NCI-H187 (cell line): Measurements from ENCODE around the gene TRAF7.
A peak's percentile ranks its signal among the peaks of the same experiment; 100 is the strongest.

ENCODE experiments used
- DNase-seq, 2 experiments: peaks; one replicate each; lab custom pipeline; 2025; lab: John Stamatoyannopoulos, UW

TRAF7 gene

DNA sequence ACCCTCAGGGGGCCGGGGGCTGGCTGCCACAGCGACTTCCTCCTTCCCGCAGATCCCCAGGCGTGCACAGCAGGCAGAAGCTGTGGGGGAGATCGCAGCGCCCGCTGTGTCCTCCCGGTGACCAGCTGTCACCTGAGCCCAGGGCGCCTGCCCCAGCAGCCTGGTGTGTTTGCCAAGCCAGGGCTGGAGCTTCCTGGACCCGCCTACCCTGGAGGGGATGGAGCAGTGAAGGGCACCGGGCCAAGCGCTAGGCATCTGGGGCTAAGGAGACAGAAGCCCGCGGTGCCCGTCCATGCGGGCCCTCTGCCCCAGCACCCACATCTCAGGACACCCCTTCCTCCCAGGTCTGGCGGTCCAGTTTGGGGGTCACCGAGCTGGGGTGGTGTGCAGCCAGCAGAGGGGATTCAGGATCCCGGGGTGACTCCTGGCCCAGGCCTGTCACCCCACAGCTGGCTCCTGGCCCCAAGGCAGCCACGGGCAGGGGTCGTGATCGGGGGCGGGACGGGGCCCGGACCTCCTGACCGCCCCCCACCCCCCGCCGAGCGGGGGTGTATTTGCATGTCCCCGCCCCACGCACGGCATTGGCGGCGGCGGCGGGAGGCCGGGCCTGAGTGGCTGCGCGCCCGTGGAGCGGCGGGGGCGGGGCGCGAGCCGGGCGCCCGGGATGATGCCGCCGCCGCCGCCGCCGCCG lies 7.5 kb upstream of the TRAF7 start, which contains the start of gene RAB26:
RAB26 (plus strand) TSS at position 645 of the 691 bp plus-strand sequence. CDS start 159 bp downstream, outside the sequence.
- DNase-seq = peak; percentile 49 to 69

DNA sequence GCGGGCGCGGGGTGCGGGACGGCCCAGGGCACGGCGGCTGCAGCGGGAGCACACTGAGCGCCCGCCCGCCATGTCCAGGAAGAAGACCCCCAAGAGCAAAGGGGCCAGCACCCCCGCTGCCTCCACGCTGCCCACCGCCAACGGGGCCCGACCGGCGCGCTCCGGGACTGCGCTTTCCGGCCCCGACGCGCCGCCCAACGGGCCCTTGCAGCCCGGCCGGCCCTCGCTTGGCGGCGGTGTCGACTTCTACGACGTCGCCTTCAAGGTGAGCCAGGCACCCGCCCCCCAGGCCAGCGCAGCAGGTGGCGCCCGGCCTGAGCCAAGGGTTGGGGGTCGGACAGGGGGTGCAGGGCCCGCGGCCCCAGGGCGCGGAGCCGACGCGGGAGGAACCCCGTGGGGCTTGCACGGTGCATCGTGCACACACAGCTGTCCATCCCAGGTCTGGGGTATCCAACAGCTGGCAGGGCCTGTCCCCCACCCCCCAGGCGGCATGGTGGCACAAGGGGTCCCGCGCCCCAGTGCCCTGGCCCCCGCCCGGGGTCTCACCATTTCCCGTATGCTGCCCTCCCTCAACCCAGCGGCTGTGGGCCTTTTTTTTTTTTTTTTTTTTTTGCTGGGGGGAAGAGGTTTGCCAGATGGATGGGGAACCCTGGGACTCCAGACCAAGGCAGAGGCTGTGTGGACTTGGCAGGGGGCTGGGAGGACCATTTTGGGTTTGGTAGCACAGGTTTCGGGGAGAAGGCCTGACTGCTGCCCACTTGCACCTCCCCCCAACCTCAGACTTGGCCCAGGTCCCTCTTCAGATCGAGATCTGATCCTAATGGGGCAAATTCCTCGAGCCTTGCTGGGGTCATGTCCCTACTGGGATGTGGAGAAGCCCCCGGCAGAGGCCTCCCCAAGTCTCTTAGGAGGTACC lies 6.6 kb upstream of the TRAF7 start:
- no peak for DNase-seq

DNA sequence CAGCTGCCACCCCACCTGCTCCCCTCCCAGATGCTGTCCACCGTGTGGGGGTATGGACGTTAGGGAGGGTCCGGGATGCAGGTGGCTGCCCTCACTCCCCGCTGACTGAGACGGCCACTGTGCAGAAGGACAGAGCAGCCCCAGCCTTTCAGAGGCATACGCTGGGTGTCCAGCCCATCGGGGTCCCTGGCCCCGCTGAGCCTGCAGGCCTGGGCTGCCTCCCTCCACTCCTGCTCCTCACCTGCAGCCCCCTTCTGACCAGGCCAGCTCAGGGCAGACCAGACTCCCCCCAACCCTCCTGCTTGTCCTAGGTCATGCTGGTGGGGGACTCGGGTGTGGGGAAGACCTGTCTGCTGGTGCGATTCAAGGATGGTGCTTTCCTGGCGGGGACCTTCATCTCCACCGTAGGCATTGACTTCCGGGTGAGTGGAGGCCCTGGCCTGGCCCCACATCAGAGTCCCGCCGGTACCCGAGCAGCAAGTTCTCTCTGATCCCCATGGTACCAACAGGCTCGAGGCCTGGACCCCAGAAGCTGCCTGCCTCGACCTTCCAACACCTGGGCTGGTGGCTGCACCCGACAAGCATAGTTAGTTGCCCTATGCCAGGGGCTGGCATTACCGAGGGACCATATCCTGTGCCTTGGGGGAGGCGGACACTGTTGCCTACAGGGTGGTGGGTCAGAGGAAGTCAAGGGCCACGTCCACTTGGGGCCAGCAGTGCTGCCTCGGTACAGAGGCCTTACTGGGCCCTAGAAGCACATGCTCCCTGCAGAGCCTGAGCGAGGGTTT lies 5.8 kb upstream of the TRAF7 start:
- DNase-seq = no peak

DNA sequence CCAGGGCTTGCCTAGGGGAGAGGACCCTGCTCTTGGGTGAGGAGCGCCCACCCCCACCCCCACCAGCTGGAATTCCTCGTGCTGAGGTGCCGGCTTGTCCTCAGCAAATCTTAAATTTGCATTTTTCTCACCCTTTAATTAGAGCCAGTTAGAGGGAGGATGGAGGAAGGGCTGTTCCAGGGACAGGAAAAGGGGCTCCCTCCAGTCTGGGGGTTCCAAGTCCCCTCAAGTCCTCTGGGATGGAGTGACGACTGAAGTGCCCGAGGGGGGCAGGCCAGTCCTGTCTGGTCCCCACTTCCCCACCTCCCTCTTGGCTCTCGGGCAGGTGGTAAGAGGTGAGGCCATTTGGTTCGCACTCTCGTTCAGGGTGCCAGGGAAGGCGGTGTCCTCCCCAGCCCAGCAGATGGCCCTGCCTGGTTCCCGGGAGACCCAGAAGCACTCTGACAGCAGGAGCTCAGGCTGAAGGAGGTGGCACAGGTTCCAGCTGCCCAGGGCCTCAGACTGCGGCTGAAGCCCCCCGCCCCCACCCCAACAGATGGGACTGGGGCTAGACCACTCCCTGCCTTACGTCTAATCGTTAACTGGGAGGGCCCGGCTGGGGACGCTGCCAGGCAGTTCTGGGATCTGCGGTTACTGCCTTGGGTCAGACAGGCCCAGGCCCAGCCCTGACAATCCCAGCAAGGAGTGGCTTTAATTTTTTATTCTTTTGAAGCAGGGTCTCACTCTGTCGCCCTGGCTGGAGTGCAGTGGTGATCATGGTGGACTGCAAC lies 5.0 kb upstream of the TRAF7 start:
- DNase-seq = no peak

DNA sequence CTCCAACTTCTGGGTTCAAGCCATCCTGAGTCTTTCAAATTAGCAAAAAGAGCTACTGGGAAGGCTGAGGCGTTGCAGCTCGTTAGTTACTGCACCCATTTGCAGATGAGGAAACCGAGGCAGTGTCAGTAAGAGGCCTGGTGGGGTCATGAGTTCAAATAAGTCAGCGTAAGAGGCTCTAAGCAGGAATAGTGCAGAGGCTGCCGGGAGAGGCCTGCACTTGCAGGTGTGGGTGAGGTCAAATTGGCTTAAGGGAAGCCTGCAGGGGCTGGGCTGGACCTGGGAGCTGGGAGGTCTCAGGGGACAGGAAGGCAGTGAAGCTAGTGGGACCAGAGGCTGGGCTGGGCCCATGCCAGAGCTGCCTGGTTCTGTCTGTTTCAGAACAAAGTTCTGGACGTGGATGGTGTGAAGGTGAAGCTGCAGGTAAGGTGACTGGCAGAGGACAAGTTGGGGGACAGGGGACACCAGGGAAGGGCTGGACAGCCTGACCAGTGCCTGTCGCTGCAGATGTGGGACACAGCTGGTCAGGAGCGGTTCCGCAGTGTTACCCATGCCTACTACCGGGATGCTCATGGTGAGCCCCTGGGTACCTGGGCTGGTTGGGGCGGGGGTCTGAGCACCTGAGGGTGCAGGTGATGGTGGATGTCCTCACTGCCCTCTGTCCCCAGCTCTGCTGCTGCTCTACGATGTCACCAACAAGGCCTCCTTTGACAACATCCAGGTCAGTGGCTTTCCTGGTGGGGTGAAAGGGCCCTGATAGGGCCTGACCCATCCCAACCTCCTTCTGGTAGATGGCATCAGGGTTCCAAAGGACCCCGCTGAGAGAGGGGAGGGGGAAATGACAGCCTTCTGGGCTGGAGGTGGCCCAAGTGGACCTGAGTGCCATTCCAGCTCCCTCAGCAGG lies 4.1 kb upstream of the TRAF7 start:
- no peak for DNase-seq

DNA sequence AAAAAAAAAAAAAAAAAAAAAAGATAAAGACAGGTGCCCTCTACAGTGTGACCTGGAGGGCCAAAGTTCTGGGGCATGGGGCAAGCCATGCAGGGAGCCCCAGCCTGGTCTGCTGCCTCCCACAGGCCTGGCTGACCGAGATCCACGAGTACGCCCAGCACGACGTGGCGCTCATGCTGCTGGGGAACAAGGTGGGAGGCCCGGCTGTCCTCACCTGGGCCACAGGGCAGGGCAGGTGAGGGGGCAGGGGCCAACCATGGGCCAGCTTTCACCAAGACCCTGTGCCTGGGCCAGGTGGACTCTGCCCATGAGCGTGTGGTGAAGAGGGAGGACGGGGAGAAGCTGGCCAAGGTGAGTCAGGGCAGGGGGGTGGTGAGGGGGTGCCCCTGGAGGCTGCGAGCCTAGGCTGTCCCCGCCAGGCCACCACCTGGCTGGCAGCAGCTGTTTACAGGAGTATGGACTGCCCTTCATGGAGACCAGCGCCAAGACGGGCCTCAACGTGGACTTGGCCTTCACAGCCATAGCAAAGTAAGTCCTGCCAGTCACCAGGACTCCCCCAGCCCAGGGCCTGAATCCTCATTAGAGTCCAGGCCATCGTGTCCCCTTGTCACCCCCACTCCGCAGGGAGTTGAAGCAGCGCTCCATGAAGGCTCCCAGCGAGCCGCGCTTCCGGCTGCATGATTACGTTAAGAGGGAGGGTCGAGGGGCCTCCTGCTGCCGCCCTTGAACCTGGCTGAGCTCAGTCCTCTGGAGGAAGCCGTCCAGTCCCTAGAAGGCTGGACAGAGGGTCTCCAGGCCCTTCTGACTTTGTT lies 2.7 kb upstream of the TRAF7 start:
- no peak for DNase-seq

DNA sequence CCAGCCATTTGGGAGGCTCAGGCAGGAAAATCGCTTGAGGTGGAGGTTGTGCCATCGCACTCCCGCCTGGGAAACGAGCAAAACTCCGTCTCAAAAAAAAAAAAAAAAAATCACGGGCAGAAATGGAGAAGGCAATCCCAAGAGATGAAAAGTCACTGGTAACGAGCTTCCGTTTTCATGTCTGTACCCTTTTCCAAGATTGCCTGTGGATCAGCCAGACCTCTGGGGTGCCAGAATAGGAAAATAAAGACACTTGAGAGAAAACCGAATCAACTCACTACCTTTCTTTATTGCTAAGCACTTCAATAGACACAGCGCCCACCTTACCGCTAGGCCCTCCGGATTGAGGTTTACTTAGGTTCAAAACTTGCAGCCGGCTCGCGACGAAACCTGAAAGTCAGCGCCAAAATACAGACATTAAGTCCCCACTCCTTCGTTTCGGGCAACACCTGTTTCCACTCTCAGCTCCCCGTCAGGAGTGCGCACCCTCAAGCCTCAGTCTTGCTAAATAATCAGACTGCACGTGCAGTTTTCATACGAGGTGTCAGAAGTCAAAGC lies 970 bp upstream of the TRAF7 start:
- no peak for DNase-seq

DNA sequence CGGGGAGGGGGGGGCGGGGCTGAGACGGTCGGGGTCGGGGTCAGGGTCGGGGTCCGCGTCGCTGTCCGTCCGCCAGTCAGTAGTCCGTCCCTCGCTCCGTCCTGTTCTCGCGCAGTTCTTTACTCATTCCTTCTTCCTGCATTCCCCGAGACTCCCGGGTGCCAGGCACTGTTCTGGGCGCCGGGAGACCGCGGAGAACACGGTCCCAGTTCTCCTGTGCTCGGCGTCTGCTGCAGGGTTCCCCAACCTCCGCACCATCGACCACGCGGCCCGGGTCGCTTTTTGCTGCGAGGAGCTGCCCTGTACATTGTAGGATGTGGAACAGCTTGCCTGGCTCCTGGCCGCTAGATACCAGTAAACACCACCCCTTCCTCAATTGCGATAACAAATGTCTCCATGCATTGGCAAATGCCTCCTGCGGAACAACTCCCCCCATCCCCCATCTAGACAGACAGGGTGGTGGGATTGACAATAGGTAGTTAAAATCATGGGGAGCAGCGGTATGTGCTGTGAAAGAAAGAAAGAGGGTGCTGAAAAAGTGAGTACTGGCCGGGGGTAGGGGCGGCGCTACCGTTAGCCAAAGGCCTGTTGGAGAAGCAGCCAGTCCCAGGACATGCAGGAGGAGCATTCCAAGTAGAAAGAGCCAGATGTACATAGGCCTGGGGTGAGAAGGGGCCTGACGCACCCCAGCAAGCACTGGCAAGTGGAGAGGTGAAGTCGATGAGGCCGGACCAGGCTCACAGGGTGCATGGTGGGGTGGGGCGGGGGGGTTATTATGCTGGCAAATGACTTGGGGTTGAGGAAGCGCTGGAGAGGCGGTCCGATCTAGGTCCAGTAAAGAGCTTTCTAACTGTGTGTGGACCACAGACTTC lies 631 bp downstream of the TRAF7 start:
- no peak for DNase-seq

DNA sequence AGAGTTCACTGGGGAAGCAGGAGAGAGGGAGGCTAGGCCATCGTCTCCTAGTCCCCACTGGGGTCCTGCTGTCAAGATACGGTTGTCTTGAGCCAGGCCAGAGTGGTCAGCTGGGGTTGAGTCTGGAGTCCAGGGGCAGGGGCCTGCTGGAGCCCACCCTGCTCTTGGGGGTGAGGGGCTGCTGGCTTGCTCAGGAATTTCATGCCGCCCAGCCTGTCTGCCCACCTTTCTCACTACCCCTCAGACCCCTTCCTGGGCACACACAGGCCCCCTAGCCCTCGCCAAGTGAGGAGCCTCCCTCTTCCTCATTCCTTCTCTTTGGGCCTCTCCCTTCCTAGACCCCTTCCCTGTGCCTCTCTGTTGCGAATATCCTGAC lies 1.3 kb downstream of the TRAF7 start:
- DNase-seq = no peak

DNA sequence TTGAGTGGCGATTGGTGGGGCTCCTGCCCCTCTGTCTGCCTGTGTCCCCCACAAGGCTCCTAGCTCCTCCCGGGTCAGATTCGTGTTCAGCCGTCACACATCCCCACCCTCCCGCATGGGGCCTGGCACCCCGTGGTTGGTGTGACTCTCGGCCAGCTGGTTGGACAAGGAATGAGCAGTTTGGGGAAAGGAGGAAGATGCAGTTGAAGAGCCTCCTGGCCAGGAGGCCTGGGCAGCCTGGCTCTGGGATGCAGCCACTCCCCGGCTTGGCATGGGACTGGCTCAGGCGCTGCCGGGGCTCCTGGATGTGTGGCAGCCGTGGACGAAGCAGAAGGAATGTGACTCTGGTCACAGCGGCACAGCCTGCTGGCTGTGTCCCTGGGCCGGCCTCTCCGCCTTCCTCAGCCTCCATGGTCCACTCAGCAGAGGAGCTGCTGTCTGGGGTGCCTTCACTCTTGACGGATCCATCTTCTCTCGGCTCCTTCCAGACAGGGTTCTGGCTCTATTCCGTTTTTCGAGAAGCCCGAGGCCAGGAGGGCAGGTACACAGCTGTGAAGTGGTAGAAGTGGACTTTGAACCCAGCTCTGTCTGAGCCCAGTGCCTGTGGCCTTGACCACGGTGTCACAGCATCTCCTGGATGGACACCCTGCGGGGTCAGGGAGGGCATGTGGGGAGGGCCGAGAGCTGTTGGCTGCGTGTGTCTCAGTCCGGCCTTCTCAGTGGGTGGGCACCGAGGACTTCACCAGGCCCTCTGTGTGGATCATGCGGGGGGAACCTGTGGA lies 2.1 kb downstream of the TRAF7 start:
- no peak for DNase-seq

DNA sequence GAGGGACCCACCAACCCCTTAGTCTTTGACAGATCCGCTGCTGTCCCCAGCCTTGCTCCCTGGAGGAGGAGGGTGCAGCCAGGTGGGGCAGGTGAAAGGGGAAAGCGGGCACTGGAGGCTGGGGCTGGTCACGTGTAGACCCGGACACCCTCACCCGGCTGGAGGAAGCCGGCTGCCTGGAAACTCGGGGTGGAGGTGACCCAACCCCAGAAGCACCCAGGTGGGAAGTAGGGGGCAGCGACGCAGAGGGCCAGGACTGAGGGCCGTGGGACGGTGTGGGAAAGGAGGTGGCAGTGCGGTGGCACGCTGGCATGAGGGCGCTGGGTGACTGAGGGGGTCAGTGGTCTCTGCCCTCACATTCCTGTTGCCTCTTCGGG lies 2.7 kb downstream of the TRAF7 start:
- no peak for DNase-seq

DNA sequence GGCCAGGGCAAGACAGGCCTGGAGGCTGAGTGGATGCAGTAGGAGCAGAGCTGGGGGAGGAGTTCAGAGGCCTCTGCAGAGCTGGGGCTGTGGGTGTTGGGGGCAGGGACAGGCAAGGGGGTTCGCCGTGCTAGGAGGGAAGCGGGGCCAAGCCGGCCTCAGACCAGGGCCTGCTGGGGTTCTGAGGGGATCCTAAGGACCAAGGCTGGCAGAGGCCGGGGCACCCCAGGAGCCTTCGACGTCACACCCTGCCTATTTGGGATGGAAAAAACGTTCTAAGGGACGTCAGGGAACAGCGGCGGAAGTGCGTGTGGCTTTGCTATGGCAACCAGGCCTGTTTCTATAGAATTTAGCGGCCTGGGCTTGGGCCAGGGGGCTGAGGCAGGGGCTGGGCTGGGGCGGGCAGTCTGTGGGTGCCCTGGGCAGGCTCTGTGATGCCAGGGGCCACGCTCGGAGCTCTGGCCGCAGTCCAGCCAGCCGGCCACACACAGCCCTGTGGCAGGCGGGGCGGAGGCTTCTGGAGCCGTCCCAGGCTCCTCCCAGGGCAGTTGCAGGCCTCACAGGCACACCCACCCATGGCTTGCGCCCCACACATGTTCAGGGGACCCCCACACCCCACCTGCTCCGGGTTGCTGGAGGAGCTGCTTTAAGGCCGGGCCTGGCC lies 3.7 kb downstream of the TRAF7 start:
- DNase-seq = no peak

DNA sequence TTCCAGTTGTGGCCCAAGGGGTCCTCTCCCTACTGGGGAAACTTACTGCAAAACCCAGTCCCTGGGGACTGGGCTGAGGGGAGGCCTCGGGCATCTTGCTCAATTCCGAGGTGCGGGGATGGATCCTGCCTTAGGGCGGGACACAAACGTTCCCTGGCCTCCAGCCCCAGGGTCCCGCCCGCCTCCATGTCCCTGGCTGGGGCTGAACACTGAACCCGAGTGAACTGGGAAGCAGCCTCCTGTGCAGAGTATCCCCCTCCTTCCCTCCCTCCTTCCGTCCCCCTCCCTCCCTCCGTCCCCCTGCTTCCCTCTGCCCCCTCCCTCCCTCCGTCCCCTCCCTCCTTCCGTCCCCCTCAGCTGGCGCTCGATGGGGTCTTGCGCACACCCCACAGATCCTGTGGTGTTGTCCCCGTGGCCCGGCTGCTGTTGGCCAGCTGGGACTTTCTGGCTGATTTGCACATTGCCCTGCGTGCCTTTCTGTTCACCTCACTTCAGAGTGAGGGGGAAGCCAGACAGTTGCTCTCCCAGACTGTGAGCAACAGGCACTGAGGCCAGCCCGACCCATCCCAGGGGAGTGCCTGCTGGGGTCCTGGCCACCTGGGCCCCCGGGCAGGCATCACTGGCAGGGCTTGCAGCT lies 5.5 kb downstream of the TRAF7 start:
- no peak for DNase-seq

DNA sequence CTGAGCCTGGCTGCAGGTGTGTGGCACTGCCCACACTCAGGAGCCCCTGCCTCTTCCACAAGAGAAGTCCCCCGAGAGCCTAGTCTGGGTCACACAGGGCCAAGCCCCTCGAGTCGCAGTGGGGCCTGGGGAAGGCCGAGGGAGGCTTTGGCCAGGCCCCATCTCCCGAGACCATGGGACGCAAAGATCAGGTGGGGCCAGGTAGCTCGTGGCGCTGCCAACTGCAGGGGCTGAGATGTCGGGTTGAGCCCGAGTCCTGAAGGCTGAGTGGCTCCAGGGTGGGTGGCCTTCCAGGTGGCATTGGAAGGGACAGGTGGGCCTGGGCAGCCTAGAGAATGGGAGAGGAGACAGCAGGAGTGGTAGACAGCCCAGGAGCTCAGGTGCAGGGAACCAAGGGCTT lies 6.3 kb downstream of the TRAF7 start:
- DNase-seq = no peak

DNA sequence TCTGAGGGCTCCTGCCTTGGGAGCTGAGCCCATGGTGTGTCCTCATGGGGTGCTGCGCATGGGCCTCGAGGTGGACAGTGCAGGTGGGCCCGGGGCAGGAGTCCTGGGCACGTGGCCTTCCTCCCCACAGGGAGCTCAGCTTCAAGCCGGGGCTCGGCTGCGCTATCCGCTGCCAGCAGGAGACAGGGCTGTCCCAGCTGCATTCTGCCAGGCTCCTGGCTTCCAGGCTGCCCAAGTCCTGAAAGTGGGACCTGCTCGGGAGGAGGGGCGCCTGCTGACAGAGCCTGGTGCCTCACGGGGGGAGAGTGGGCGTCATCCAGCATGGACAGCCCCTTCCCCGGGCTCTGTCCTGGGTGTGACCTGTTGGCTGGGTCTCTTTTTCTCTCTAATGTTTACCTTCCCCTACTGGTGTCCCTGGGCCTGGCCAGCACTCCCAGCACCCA lies 7.1 kb downstream of the TRAF7 start:
- DNase-seq = no peak

DNA sequence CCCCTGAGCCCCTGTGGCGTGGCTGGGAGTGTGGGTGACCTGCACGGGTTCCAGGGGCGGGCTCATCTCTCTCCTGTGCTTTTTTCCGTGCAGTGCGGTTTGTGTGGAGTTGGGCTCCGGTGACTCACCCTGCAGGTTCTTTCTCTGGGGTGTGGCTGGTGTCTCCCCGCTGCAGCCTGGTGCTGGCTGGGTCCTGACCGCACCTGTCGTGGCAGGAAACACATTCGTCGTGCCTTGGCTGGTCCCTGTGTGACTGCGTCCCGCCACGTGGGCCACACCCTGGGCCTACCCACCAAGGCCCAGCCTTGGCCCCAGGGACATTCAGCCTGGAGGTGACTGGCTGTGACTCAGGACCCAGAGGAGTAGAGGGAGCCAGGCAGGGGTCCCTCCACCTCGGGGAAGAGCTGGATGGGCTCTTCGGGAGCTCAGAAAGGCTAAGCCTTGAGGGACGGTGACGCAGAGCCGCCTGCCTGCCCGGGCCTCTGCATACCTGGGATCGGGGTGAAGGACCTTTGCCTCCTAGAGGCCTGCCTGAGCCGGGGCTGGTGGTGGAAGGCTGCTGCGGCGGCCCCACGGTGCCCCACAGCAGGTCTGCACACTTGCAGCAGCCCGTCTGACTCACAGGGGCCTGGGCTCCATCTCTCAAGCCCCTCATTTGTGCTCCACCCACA lies 7.8 kb downstream of the TRAF7 start:
- no peak for DNase-seq
